T-helper 1 cell treated with Interleukin-12 subunit alpha and Interleukin-12 subunit beta and Interleukin-4 antibody, amounts not matched to agents 30 ng/mL and 1 ng/mL, for 36 hours (primary cell): ENCODE results near the gene TXNL4A. TPM values are rescaled to one million over a fixed set of nuclear protein-coding genes. Genes with fewer than 3 reads are reported as not detected.

Experiments used
- intact Hi-C: fragments of 100-400 bp; cut with micrococcal nuclease; formaldehyde crosslinking; loops from one replicate; pipeline ENCODE4 v1.15.1; 2024
- total RNA-seq: library from RNA; stranded (reverse); gene quantifications from 2 replicates; pipeline ENCODE4 v1.2.3, GENCODE V29; 2022

TXNL4A gene
- total RNA-seq, 1 donor from 2014 or later, result 125 TPM

- intact Hi-C loops, result no loop called here
These were observed 65.4 kb downstream of the TXNL4A start for GRCh38 chr18:79922971-79923411.

- intact Hi-C loops, result no loop called here
These were observed 66.1 kb downstream of the TXNL4A start for GRCh38 chr18:79921984-79922965.

Other genes starting within 250 kb of the TXNL4A start
- not detected in 2 replicates for gene KCNG2, start 190.6 kb downstream of the TXNL4A start, total RNA-seq
- 39.1 and 41.1 TPM in 2 replicates for gene SLC66A2, start 36.9 kb downstream of the TXNL4A start, total RNA-seq
- 12.0 and 13.0 TPM in 2 replicates for gene HSBP1L1, start 23.9 kb downstream of the TXNL4A start, total RNA-seq
- gene RBFA, start 45.9 kb upstream of the TXNL4A start, total RNA-seq, result 20.8 and 20.9 TPM in 2 replicates
- gene ADNP2, start 120.7 kb upstream of the TXNL4A start, total RNA-seq, result 24.7 and 26.4 TPM in 2 replicates